ENCODE results near the gene CRTAC1. TPM values are rescaled to one million over a fixed set of nuclear protein-coding genes. Genes with fewer than 3 reads are reported as not detected.

Gene CRTAC1
- total and polyA plus RNA-seq, 9 of the 15 experiments (the other 6 are each of a cell fraction or from before 2014, with no cell fraction given), result not detected

GRCh38 chr10:98074315-98074911, 44.0 kb upstream of the CRTAC1 start (continued):
- TF ChIP-seq PRDM10 (IDR thresholded peaks at IDR 0.05; ENCODE audit: partially characterized antibody) (no peak), EHMT2 (IDR thresholded peaks at IDR 0.05) (peak; percentile 89), REST (IDR thresholded peaks at IDR 0.05; ENCODE audit: borderline replicate concordance) (peak; percentile 96), REST (CRISPR knock-in tag; IDR thresholded peaks at IDR 0.05; ENCODE audit: low read depth) (peak; percentile 81), ZBTB2 (IDR thresholded peaks at IDR 0.05) (no peak), HBP1 (CRISPR knock-in tag; IDR thresholded peaks at IDR 0.05) (no peak), ZNF668 (CRISPR knock-in tag; IDR thresholded peaks at IDR 0.05) (no peak)
